CD4-positive, alpha-beta T cell treated with Interleukin-21 for 1 hour (primary cell): ENCODE results near the gene PIAS1.
A peak's percentile ranks its signal among the peaks of the same experiment; 100 is the strongest.
"Not testable (repeated sequence)": the region's sequence is repeated elsewhere in the genome, so short reads cannot be mapped to it uniquely, and the experiment has no call there.

ENCODE experiments used
- DNase-seq: peaks from one replicate; pipeline ENCODE4 v3.0.0-alpha.2; 2020

Gene PIAS1

DNA sequence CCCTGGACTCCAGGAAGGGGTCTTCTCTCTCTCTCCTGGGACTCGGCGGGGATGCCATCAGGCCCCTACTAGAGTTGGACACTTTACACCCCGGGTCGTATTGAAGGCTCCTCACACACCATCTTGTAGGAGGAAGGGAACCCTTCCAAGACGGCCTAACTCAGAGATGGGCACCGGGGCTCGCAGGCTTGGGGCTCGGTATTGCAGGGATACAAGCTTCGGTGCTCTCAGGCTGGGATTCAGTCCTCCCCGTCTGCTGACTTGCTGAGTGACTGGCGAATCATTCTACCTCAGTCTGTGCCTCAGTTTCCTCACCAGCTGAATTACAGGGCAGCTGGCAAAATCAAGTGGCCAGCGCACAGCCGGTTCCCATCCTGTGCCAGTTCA lies 151.4 kb downstream of the PIAS1 start:
- DNase-seq = no peak

GRCh38 chr15:68205954-68206539 lies 151.9 kb downstream of the PIAS1 start:
- no peak for DNase-seq

DNA sequence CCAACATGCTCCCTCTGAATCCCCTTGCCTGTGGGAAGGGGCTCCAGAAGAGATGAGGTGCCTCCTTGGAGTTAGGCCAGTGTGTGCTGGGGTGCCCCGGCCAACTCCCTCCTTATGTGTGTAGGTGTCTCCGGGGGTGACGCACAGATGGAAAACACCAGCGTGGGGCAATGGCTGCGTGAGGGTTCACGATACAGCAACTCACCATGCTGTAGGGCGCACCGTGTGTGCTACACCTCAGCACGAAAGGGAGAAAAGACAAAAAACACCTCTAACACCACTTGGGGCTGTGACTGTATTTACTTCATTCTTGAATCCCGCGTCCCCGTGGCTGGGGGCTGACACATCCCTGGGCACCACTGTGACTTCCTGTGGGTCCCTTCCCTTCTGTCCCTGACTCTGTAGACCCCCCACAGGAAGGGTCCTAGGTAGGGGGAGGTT lies 152.6 kb downstream of the PIAS1 start:
- no peak for DNase-seq

DNA sequence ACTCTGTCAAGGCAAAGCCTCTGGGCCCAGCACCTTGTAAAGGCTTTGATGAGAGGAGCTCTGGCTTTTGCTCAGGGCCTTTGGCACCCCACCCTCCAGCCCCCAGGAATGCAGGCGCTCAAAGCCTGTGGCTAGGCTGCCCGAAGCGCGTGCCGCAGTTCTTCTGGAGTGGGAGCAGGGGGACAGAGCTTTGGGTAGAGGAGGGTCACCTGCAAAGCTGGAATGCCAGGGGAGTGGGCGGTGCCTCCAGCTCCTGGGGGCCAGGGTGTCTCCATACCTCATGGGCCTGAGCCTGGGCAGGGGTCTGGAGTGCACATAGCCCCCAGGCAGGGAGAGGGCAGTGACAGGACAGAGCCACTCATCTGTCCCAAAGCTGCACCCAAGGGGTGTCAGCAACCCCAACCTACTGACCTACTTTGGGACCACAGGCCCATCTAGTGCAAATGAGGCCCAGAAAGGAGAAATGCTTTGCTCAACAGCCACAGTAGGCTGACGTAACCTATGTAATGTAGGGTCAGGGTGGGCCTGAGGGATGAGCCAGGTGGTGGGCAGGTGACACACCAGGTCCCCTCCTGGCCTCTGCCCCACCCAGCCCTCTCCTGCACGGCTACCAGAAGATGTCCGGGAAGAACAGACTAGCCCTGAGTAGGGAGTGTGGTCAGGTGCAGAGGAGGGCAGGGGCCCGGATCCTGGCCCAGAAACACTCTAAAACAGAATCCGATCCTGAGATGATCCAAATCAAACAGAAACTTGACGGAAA lies 153.2 kb downstream of the PIAS1 start:
- DNase-seq = no peak

DNA sequence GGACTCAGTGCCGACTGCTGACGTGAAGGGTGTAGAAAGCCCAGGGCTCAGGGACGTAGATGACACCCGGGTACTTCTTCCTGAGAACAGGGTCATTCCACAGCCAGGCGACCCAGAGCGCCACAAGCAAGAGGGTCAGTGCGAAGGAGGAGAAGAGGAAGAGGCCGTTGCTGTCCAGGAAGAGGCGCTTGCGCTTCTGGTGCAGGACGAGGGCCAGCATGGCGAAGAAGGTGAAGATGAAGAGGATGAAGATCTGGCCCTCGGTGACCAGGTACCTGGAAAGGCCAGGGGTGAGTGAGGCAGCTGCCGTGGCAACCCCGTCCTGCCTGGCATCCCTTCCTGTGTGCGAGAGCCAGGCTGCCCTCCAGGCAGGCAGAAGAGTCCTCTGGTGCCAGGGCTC lies 154.0 kb downstream of the PIAS1 start:
- no peak for DNase-seq

DNA sequence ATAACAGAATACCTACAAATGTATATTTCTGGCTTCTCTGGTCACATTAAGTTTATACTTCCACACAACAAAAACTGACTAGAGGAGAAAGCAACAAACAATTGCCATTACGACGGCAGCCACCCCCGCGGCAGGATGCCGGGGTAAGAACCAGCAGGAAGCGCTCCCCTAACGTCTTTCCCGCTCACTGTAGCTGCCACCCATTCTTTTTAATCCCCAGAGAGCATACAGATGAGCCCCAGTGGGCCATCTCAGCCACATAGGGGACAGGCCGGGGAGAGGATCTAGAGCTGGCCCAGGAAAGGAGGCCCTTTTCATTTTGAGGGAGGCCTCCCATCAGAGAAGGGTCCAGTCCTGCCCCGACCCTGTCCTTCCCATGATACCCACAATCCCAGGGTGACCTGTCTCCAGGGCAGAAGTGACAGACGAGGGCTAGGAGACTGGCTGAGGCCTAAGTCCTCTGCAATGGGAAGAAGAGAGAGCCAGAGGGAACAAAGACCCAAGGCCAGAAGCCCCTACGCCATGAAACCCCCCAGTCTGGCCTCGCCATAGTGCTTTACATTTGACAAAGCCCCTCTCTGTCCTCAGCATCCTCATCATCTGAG lies 154.6 kb downstream of the PIAS1 start:
- DNase-seq = no peak

DNA sequence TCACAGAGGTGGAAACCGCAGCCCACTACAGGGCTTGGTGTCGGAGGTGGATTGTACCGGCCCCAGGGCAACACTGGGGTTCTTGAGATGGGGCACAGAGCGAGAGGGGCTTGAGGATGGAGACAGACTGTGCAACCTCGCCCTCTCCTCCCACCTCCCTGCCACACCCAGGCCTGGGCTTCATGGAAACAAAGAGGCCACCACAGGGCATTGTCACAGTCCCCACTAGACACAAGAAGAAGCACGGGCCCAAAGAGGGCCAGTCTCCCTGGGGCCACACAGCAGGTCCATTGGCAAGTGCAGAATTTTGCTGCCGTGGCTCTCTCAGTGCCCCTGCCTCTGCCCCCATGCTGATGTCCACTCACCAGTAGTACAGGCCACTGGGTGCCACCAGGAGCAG lies 155.2 kb downstream of the PIAS1 start:
- DNase-seq = no peak

DNA sequence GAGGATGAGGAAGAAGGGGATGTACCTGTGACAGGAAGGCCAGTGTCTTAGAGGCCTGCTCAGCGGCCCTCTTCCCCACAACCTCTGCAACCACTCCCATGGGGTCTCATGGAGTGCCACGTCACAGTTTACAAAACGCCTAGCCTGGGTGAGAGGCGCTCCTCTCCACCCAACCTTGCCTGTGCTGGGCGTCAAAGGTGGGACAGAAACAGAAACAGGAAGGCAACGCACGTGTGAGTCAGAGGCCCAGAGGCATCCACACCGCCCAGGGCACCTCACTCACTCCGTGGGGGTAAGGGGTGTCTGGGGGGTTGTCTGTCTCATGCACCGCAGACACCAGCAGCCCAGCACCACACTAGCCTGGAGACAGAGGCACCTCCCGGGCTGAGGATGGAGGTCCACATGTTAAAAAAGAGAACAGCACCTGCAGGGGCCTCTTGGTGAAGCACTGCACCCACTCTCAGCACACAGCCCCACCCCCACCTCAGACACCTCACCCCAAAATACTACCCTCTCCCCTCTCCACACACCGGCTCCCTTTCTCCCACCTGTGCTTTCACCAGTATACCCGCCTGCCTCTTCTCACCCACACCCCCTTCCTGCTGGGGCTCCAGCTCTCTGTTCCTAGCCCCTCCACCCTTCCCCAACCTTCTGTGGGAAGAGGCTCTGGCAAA lies 155.8 kb downstream of the PIAS1 start:
- peak; percentile 19 for DNase-seq

DNA sequence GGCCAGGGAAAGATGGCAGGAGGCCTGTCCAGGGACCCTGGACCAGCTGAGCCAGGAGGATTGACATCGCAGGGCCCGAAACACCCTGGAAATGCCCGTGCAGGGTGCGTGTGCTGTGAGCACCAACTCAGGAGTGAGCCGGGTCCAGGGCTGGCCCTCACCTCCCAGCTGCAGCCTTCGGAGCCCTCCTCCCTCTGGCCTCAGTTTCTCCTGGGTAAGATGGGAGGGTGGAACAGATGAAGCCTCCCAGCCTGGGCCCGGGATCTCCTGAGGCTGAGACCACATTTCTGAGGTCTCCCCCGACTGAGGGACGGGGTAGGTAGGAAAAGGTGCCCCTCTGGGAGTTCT lies 156.3 kb downstream of the PIAS1 start:
- no peak for DNase-seq

DNA sequence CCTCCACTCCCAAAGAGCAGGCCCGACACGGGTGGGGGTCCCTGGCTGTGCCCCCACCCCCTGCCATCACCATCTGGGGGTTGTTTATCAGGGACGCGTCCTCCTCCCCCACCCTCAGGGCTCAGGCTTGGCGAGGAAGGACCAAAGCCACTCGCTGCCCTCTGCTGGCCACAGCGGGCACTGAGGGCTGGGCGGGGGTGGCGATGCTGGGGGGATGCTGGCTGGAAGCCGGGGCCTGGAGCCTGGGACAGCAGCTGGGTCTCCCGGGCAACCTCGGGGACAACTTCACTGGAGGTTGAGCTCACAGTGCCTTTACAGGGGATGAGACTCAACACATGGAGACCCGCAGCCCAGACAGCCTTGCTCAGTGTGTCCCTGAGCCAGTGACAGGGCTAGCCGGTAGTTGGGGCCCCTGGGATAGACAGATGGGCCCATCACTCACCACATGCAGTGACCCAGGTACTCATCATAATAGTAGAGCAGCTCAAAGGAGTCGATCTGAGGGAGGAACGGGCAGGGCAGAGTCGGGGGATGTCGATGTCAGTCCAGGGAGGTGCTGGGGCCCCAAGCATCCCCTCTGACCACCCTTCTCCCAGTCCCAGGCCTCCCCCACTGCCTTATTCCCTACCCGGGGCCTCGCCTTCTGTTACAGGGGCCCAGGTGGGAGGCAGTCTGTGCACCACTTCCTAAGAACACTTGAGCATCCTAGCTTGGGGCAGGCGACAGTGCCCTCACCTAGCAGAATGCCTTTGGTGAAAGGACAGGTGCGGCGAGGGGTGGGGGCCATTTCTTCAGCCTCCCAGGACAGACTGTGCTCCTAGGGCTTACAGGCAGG lies 156.9 kb downstream of the PIAS1 start:
- peak; percentile 45 for DNase-seq

- no peak for DNase-seq
These were observed 157.7 kb downstream of the PIAS1 start for GRCh38 chr15:68211656-68212320.

GRCh38 chr15:68213491-68213845 lies 159.4 kb downstream of the PIAS1 start:
- DNase-seq = not testable (repeated sequence)

DNA sequence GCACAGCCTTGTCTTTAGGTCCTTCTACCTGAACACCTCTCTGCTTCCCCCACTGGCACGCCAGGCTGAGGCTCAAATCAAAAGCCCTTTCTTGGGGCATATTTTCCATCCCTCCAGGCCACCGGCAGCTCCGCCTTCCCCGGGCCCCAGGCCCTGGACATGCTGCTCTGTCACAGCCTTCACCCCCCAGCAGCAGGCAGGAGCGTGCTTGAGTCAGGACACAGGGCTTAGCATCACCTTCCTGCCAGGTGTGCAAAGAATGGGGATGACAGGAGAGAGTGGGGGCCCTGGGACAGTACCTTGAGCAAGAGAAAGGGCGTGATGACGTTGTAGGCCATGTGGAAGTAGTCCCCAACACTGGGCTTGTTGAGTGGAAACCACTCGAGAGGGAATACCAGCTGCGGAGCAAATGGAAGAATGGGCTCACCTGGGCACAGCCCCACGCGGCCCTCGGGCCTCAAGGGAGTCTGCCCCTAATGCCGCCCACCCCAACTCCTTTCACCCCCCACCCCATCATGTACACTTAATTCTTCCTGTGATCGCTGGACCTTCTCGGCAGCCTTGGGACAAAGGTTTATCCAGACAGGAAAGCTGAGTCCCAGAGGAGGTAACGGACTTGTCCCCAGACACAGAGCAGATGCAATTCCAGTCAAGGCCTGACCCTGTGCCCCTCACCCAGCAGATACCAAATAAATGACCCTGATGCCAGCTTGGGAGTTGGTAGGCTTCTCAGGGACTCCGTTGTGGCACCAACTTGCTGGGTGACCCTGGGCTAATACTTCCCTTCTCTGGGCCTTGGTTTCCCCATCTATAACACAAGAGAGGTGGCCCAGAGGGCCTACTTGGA lies 160.1 kb downstream of the PIAS1 start:
- no peak for DNase-seq

DNA sequence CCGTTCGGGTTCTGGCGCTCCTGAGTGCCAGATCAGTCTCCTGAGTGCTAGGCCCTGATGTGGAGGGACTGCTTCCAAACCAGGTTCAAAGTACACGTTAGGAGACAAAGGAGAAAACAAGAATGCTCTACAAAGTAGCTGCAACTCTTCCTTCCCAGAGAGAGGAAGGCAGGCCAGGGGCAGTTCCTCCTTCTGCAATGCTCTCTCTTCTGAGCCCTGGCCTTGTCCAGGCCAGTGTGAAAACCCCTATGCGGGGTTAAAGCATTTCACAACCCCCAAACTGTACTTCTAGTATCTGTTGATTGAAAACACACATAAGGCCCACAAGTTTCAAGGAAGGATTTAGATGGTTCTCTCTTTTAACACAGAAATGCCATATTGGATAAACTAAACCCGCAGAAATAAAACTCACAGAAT lies 160.7 kb downstream of the PIAS1 start:
- DNase-seq = no peak

DNA sequence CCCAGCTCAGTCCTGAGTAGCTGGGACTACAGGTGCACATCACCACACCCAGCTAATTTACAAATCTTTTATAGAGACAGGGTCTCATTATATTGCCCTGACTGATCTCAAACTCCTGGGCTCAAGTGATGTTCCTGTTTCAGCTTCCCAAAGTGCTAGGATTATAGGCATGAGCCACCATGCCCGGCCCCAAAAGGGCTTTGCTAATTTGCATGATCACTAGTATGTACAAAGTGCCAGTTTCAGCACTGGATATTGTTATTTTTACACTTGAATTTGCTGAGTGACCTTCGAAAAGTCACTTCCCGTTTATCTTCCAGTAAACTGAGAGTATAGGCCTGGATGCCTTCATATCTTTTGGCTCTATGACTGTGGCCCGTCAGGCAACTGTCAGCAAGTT lies 163.2 kb downstream of the PIAS1 start:
- no peak for DNase-seq

GRCh38 chr15:68218331-68218730 lies 164.2 kb downstream of the PIAS1 start:
- DNase-seq = no peak

- DNase-seq = no peak
These were observed 165.0 kb downstream of the PIAS1 start for GRCh38 chr15:68218847-68219798.

DNA sequence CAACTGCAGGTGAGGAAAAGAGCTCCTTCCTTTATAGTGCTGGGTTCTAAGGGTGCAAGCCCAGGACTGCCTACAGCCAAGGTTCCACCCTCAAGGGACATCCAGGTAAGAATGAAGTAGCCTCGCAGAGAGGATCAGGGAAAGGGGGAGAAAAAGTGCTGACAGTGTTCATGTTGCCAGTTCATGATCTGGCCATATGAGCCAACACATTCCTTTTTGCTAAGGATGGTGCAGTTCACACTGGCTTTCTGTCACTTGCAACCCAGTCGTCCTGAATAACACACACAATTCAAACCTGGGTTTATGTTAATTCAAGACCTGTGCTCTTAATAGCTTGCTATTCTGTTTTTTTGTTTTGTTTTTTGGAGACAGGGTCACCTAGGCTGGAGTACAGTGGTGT lies 166.4 kb downstream of the PIAS1 start:
- no peak for DNase-seq

DNA sequence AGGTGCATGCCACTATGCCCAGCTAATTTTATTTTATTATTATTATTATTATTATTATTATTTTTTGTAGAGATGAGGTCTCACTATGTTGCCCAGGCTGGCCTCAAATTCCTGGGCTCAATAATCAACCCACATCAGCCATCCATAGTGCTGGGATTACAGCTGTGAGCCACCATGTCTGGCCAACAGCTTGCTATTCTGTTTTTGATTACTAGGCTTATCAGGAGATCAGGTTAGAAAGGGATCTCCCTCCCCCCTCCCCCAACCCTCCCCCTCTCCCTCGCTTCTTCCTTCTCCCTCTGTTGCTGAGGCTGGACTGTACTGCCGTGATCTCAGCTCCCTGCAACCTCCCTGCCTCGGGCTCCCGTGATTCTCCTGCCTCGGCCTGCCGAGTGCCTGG lies 166.9 kb downstream of the PIAS1 start:
- no peak for DNase-seq
